GM12865 (cell line): ENCODE data around the gene COL4A6.
A peak's percentile ranks its signal among the peaks of the same experiment; 100 is the strongest.

Source experiments
- DNase-seq: peaks from one replicate; pipeline ENCODE4 v3.0.0; 2010; ENCODE audit warnings: low read depth
- H3K4me3 ChIP-seq: 2 replicates; pipeline ENCODE4 v1.5.1; 2011; ENCODE audit warnings: mild to moderate bottlenecking, low read depth, low read length, control low read depth
- CTCF ChIP-seq: IDR thresholded peaks from 2 replicates; pipeline ENCODE4 v1.5.1; 2011; ENCODE audit warnings: low read length, control low read depth, low read depth, inconsistent platforms; ENCODE audit not compliant: insufficient read depth; ENCODE audit errors: missing control alignments

The COL4A6 gene

GRCh38 chrX:108303682-108304081 is 134.5 kb downstream of the COL4A6 start:
- DNase-seq, result no peak
- H3K4me3 ChIP-seq, result no peak overlapping the region
- TF ChIP-seq CTCF, result no peak

GRCh38 chrX:108299704-108300103 is 138.5 kb downstream of the COL4A6 start:
- no peak for TF ChIP-seq CTCF
- no peak overlapping the region for H3K4me3 ChIP-seq

GRCh38 chrX:108299101-108299591 is 139.1 kb downstream of the COL4A6 start:
- DNase-seq, result peak; percentile 13
- H3K4me3 ChIP-seq, result no peak overlapping the region
- TF ChIP-seq CTCF, result no peak

More at GRCh38 chrX:108299704-108300103, 138.5 kb downstream of the COL4A6 start:
- DNase-seq, result no peak

- no peak for DNase-seq
- no peak for TF ChIP-seq CTCF
- no peak overlapping the region for H3K4me3 ChIP-seq
Observed at GRCh38 chrX:108298165-108298602, 140.0 kb downstream of the COL4A6 start.

GRCh38 chrX:108297290-108297689 is 140.9 kb downstream of the COL4A6 start:
- no peak for DNase-seq
- H3K4me3 ChIP-seq, result no peak overlapping the region
- TF ChIP-seq CTCF, result no peak

- no peak for TF ChIP-seq CTCF
- no peak overlapping the region for H3K4me3 ChIP-seq
- peak; percentile 0 for DNase-seq
Observed at GRCh38 chrX:108292053-108292452, 146.2 kb downstream of the COL4A6 start.

GRCh38 chrX:108285918-108286317 is 152.3 kb downstream of the COL4A6 start:
- TF ChIP-seq CTCF, result no peak
- no peak for DNase-seq

More at GRCh38 chrX:108285918-108286317, 152.3 kb downstream of the COL4A6 start:
- no peak overlapping the region for H3K4me3 ChIP-seq
